Activated T-helper 2 cell treated with anti-CD3 and anti-CD28 coated beads, Interferon-gamma antibody, Interleukin-2, Interleukin-4, amounts not matched to agents 10 μg/mL and 5 μg/mL and 100 μg/mL, durations not matched to agents 14 hours and 24 hours and 36 hours (primary cell): Measurements from ENCODE around the gene SLIT3. TPM values are rescaled to one million over a fixed set of nuclear protein-coding genes. Genes with fewer than 3 reads are reported as not detected.

Experiments used
- DNase-seq: peaks from one replicate; pipeline ENCODE4 v3.0.0; 2021; ENCODE audit warnings: low spot score
- H3K27ac Mint-ChIP-seq: one replicate; pipeline ENCODE4 v1.8.0; 2021; ENCODE audit warnings: mixed read lengths
- H3K27me3 Mint-ChIP-seq: one replicate; pipeline ENCODE4 v1.8.0; 2021; ENCODE audit warnings: low read depth, mixed read lengths
- H3K36me3 Mint-ChIP-seq: one replicate; pipeline ENCODE4 v1.8.0; 2021; ENCODE audit warnings: low read depth, mixed read lengths
- H3K4me1 Mint-ChIP-seq: one replicate; pipeline ENCODE4 v1.8.0; 2021; ENCODE audit warnings: low read depth, mixed read lengths
- H3K4me3 Mint-ChIP-seq: one replicate; pipeline ENCODE4 v1.8.0; 2021; ENCODE audit warnings: low read depth, mild to moderate bottlenecking, moderate library complexity, mixed read lengths
- H3K9me3 Mint-ChIP-seq: one replicate; pipeline ENCODE4 v1.8.0; 2021; ENCODE audit warnings: mixed read lengths
- intact Hi-C: fragments of 100-400 bp; cut with micrococcal nuclease; formaldehyde crosslinking; loops from one replicate; pipeline ENCODE4 v1.15.1; 2023
- total RNA-seq: library from RNA; stranded (reverse); gene quantifications from 2 replicates; pipeline ENCODE4 v1.2.3, GENCODE V29; 2022

The SLIT3 gene
- total RNA-seq, 1 donor from 2014 or later: 9.5 TPM

DNA sequence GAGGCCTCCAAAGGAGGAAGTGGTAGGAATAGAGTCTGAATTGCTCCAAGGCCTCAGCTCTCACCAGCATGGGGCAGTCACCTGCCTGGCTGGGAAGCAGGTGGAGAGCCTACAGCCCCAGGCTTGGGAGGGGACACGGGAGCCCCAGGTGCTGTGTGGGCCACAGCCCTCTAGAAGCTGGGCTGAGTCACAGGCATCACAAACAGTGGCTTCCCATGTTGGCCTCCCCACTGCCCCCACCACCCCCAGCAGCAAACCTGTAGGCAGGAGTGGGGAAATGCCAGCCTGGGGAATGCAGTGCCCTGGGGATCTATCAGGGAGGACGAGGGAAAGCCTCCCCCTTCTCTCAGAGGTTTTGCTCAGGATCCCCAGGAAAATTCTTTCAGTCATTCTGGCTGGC is 309.6 kb downstream of the SLIT3 start:
- Mint-ChIP-seq H3K27me3 (peaks cover 6% of the 10 kb centered on the region), H3K4me1 (peaks cover 3% of the 10 kb centered on the region), H3K27ac (no peak overlapping the region), H3K36me3 (no peaks in the 10 kb centered on the region), H3K4me3 (no peak overlapping the region), H3K9me3 (no peaks in the 10 kb centered on the region)
- no peak for DNase-seq
- intact Hi-C loops: no loop called here

GRCh38 chr5:168990679-168991078 is 310.3 kb downstream of the SLIT3 start:
- intact Hi-C loops: no loop called here
- Mint-ChIP-seq H3K36me3 (no peaks in the 10 kb centered on the region), H3K4me3 (no peak overlapping the region), H3K27me3 (peaks cover 6% of the 10 kb centered on the region), H3K4me1 (peaks cover 3% of the 10 kb centered on the region), H3K27ac (no peak overlapping the region), H3K9me3 (no peaks in the 10 kb centered on the region)
- no peak for DNase-seq

GRCh38 chr5:168989731-168990505 is 311.0 kb downstream of the SLIT3 start:
- no peaks in the 10 kb centered on the region for H3K9me3 Mint-ChIP-seq
- H3K27me3 Mint-ChIP-seq: peaks cover 6% of the 10 kb centered on the region
- H3K4me3 Mint-ChIP-seq: no peak overlapping the region
- H3K36me3 Mint-ChIP-seq: no peaks in the 10 kb centered on the region
- intact Hi-C loops: no loop called here
- no peak for DNase-seq
- peaks cover 3% of the 10 kb centered on the region for H3K4me1 Mint-ChIP-seq
- H3K27ac Mint-ChIP-seq: no peak overlapping the region

DNA sequence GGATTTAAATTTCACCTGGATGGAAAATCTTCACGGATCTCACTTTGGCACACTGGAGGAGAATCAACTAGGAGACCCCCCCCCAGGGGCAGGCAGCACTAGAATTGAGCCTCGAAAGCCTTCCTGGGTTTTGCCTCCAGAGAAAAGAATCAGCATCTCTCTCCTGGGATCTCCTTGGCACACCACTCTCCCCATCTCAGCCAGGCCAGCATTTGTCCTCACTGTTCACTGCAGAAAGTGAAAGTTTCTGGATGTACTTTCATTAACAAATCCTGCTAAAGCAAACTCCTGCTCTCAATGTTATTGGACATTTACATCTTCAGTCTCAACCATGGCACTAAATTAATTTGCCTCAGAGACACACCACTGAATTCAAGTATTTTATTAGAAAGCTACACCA is 312.2 kb downstream of the SLIT3 start:
- Mint-ChIP-seq H3K36me3 (no peaks in the 10 kb centered on the region), H3K27me3 (peaks cover 6% of the 10 kb centered on the region), H3K4me3 (no peak overlapping the region), H3K4me1 (peaks cover 3% of the 10 kb centered on the region), H3K9me3 (no peaks in the 10 kb centered on the region), H3K27ac (no peak overlapping the region)
- DNase-seq: no peak
- intact Hi-C loops: no loop called here

GRCh38 chr5:168987543-168988300 is 313.2 kb downstream of the SLIT3 start:
- H3K9me3 Mint-ChIP-seq: no peaks in the 10 kb centered on the region
- peaks cover 6% of the 10 kb centered on the region for H3K27me3 Mint-ChIP-seq
- peak; percentile 24 for DNase-seq
- H3K4me1 Mint-ChIP-seq: peaks cover 3% of the 10 kb centered on the region
- H3K36me3 Mint-ChIP-seq: no peaks in the 10 kb centered on the region
- intact Hi-C loops: loop anchor here (2.0 kb wide), 1 partner anchor 593 kb away; no protein-coding TSS in a partner anchor
- H3K4me3 Mint-ChIP-seq: no peak overlapping the region
- H3K27ac Mint-ChIP-seq: no peak overlapping the region

DNA sequence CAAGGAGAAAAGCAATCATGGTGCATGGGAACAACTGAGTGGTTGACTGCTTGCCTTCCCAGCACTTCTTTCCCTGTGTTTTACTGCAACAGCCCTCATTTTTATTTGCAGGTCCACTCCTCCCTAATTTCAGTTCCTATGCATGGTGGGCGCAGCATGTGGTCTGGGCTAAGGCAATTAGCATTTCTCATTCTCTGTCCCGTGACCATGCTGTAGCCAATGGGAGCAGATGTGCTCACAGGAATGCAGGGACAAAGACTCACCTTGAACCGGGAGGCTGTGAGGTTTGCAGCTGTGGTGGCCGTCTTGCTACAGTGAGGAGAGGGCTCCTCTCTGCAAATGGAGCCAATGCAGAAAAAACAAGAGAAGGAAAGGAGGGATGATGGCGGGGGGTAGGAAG is 315.5 kb downstream of the SLIT3 start:
- H3K36me3 Mint-ChIP-seq: no peaks in the 10 kb centered on the region
- DNase-seq: no peak
- intact Hi-C loops: no loop called here
- peaks cover 12% of the 10 kb centered on the region for H3K27me3 Mint-ChIP-seq
- no peaks in the 10 kb centered on the region for H3K9me3 Mint-ChIP-seq
- H3K4me1 Mint-ChIP-seq: peaks cover 3% of the 10 kb centered on the region
- no peak overlapping the region for H3K27ac Mint-ChIP-seq
- H3K4me3 Mint-ChIP-seq: no peak overlapping the region

- DNase-seq: no peak
- Mint-ChIP-seq H3K4me1 (peaks cover 3% of the 10 kb centered on the region), H3K27me3 (peaks cover 12% of the 10 kb centered on the region), H3K27ac (no peak overlapping the region), H3K36me3 (no peaks in the 10 kb centered on the region), H3K9me3 (no peaks in the 10 kb centered on the region), H3K4me3 (no peak overlapping the region)
- intact Hi-C loops: no loop called here
These were observed 316.7 kb downstream of the SLIT3 start for GRCh38 chr5:168984135-168984675.

- no peak overlapping the region for H3K27ac Mint-ChIP-seq
- intact Hi-C loops: no loop called here
- no peaks in the 10 kb centered on the region for H3K4me1 Mint-ChIP-seq
- no peak overlapping the region for H3K4me3 Mint-ChIP-seq
- DNase-seq: no peak
- no peaks in the 10 kb centered on the region for H3K36me3 Mint-ChIP-seq
- peaks cover 10% of the 10 kb centered on the region for H3K27me3 Mint-ChIP-seq
- no peaks in the 10 kb centered on the region for H3K9me3 Mint-ChIP-seq
These were observed 321.8 kb downstream of the SLIT3 start for GRCh38 chr5:168979135-168979534.

DNA sequence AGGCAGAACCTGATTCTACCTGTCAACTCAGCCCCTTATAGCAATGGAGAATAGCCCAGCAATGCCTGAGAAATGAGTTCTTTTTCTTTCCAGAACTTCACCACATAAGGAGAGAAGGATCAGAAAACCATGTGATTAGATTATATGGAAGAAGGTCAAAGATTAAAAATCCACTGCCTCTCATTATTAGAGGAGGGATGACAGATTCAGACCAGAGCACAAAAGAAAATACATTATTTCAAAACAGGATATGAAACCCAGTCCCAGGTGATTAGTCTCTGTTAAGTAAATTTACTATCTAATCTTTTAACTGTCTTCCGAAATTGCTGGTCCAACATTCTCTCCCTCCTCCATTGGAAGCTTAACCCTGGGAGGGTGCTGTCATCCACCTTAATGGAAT is 322.4 kb downstream of the SLIT3 start:
- DNase-seq: no peak
- Mint-ChIP-seq H3K4me1 (no peaks in the 10 kb centered on the region), H3K4me3 (no peak overlapping the region), H3K27me3 (peaks cover 14% of the 10 kb centered on the region), H3K27ac (no peak overlapping the region), H3K9me3 (no peaks in the 10 kb centered on the region), H3K36me3 (no peaks in the 10 kb centered on the region)
- intact Hi-C loops: no loop called here

DNA sequence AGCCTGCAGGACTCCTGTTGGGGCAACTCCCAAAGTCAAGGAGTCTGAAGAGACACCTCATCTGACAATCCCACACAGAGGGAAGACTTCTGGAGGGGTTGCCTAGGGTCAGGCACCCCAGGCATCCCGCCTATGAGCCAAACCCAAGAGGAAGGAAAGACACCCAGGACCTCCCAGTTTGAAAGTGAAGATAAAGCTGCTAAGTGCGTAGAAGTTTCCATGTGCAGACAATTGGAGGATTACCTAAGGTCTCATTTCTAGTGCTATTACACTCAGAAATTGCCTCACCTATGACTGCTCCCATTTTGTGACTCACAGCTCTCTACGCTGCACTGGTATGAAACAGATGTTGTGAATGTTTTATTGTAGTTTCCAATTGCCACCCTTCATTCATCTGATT is 322.9 kb downstream of the SLIT3 start:
- intact Hi-C loops: no loop called here
- no peaks in the 10 kb centered on the region for H3K9me3 Mint-ChIP-seq
- no peak for DNase-seq
- H3K4me1 Mint-ChIP-seq: no peaks in the 10 kb centered on the region
- H3K4me3 Mint-ChIP-seq: no peak overlapping the region
- H3K27ac Mint-ChIP-seq: no peak overlapping the region
- peaks cover 15% of the 10 kb centered on the region for H3K27me3 Mint-ChIP-seq
- H3K36me3 Mint-ChIP-seq: no peaks in the 10 kb centered on the region

DNA sequence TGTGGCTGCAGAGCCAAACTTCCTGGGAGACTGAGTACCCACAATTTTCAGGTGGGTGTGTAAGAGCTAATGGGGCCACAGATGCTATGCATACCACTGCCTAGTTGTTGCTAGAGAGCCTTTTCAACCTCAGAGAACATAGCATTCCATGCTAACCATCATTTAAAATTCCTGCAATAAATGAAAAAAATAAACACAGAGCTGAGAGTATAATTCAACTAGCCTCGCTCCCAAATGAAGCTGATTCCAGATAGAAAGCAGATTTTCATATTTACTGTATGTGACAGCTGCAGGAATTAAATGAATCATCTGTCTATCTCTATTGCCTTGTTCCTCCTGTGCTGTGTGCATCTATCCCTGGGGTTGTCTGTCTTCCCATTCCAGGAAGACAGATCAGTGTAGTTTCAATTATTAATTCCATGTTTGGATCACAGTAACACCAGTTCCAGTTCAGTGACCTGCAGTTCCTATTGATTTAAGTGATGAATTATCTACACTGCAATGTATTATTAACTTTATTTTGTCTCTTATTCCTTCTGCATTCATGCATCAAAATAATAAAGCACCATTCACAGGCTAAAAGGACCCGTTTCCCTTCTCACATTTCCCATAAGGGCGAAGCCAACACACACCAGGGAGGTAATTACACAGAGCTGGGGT is 324.5 kb downstream of the SLIT3 start:
- H3K27me3 Mint-ChIP-seq: peaks cover 13% of the 10 kb centered on the region
- H3K4me1 Mint-ChIP-seq: no peaks in the 10 kb centered on the region
- H3K27ac Mint-ChIP-seq: no peak overlapping the region

GRCh38 chr5:168975331-168975730 is 325.6 kb downstream of the SLIT3 start:
- no peak overlapping the region for H3K27ac Mint-ChIP-seq
- intact Hi-C loops: no loop called here

More for the DNA sequence above, 324.5 kb downstream of the SLIT3 start:
- H3K9me3 Mint-ChIP-seq: no peaks in the 10 kb centered on the region
- H3K36me3 Mint-ChIP-seq: no peaks in the 10 kb centered on the region
- intact Hi-C loops: no loop called here
- no peak for DNase-seq
- H3K4me3 Mint-ChIP-seq: no peak overlapping the region

GRCh38 chr5:168974082-168974481 is 326.9 kb downstream of the SLIT3 start:
- DNase-seq: no peak
- intact Hi-C loops: no loop called here
- H3K27ac Mint-ChIP-seq: no peak overlapping the region
- H3K36me3 Mint-ChIP-seq: no peaks in the 10 kb centered on the region
- H3K9me3 Mint-ChIP-seq: no peaks in the 10 kb centered on the region
- peaks cover 9% of the 10 kb centered on the region for H3K27me3 Mint-ChIP-seq
- no peak overlapping the region for H3K4me3 Mint-ChIP-seq
- H3K4me1 Mint-ChIP-seq: no peaks in the 10 kb centered on the region

More at GRCh38 chr5:168975331-168975730, 325.6 kb downstream of the SLIT3 start:
- Mint-ChIP-seq H3K9me3 (no peaks in the 10 kb centered on the region), H3K36me3 (no peaks in the 10 kb centered on the region), H3K4me3 (no peak overlapping the region), H3K4me1 (no peaks in the 10 kb centered on the region), H3K27me3 (peaks cover 9% of the 10 kb centered on the region)
- no peak for DNase-seq
